ENCODE results near the gene SLC25A11. TPM values are rescaled to one million over a fixed set of nuclear protein-coding genes. Genes with fewer than 3 reads are reported as not detected.
A peak's percentile ranks its signal among the peaks of the same experiment; 100 is the strongest.

The SLC25A11 gene
- total and polyA plus RNA-seq, 2 donors (not counting 1 experiment from before 2014, with no cell fraction given): 32.3 to 44.4 TPM

DNA sequence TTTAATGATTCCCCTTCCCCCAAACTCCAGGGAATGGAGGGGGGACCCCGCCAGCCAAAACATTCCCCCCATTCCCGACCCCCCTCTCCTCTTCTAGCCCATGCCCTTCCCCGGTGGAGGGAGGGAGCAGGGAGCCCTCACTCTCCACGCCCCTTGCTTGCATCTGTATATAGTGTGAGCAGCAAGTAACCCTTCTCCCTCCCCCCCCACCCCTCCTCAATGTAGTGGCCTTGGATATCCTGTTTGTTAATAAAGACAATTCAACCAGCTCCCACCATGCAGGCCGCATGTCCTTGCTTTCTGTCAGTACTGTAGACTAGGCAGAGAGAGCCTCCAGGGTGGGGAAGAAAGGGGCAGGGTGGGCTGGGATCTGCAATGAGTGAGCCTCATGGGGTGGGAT is 42.1 kb downstream of the SLC25A11 start:
- H3K4me2 ChIP-seq (replicated peaks; ENCODE audit: low read depth, low read length, poor library complexity, severe bottlenecking): no peak overlapping the region
- ChIA-PET POLR2A (no interaction called here), CTCF (interaction anchor here (1.0 kb wide), 1 partner anchor 164 kb away, joined by 6 read pairs; no protein-coding TSS in a partner anchor)
- H3K9ac ChIP-seq (ENCODE audit: low read length): no peak overlapping the region
- ATAC-seq (ENCODE audit: low read depth) (no peak), DNase-seq (peak; percentile 16)
- TF ChIP-seq, protein P1, sequence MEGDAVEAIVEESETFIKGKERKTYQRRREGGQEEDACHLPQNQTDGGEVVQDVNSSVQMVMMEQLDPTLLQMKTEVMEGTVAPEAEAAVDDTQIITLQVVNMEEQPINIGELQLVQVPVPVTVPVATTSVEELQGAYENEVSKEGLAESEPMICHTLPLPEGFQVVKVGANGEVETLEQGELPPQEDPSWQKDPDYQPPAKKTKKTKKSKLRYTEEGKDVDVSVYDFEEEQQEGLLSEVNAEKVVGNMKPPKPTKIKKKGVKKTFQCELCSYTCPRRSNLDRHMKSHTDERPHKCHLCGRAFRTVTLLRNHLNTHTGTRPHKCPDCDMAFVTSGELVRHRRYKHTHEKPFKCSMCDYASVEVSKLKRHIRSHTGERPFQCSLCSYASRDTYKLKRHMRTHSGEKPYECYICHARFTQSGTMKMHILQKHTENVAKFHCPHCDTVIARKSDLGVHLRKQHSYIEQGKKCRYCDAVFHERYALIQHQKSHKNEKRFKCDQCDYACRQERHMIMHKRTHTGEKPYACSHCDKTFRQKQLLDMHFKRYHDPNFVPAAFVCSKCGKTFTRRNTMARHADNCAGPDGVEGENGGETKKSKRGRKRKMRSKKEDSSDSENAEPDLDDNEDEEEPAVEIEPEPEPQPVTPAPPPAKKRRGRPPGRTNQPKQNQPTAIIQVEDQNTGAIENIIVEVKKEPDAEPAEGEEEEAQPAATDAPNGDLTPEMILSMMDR (IDR thresholded peaks at IDR 0.05): no peak
- no peak for TF ChIP-seq EZH2 (IDR thresholded peaks at IDR 0.05; ENCODE audit: borderline replicate concordance, insufficient read depth, low read depth, low read length, poor library complexity, severe bottlenecking)
- intact Hi-C loops (cut with micrococcal nuclease): no loop called here
- peaks cover 38 to 42% of the 10 kb centered on the region in 2 donors for H3K4me1 ChIP-seq (ENCODE audit: control insufficient read depth in 2 of 2, insufficient read depth in 2 of 2, low read length in 2 of 2)
- Mint-ChIP-seq H3K27me3 (no peaks in the 10 kb centered on the region), H3K4me3 (peak overlapping the region; percentile 80), H3K27ac (no peak overlapping the region), H3K4me1 (peaks cover 39% of the 10 kb centered on the region), H3K9me3 (ENCODE audit: insufficient read depth) (no peaks in the 10 kb centered on the region)
- H3K79me2 ChIP-seq (ENCODE audit: control insufficient read depth, insufficient read depth, low read length): no peaks in the 10 kb centered on the region
- H3K4me3 ChIP-seq (ENCODE audit: control extremely low read depth in 1 of 5, extremely low read depth in 1 of 5, insufficient read depth in 1 of 5, low read depth in 2 of 5, low read length in 4 of 5): no peak overlapping the region
- peaks cover 2% of the 10 kb centered on the region for H4K20me1 ChIP-seq (ENCODE audit: control insufficient read depth, insufficient read depth, low read length, poor library complexity, severe bottlenecking)
- peaks cover 0 to 24% (median 10%) of the 10 kb centered on the region in 4 experiments for H3K27me3 ChIP-seq (replicated peaks in 1 of 4; ENCODE audit: control extremely low read depth in 1 of 4, control insufficient read depth in 3 of 4, insufficient read depth in 4 of 4, low read length in 3 of 4)
- peaks cover 0 to 25% (median 0%) of the 10 kb centered on the region in 3 donors for H3K9me3 ChIP-seq (ENCODE audit: control extremely low read depth in 1 of 3, control insufficient read depth in 2 of 3, insufficient read depth in 1 of 3, low read length in 2 of 3)
- peaks cover 0 to 42% of the 10 kb centered on the region in 2 experiments for H3K36me3 ChIP-seq (replicated peaks in 1 of 2; ENCODE audit: control extremely low read depth in 1 of 2, control insufficient read depth in 1 of 2, extremely low read depth in 1 of 2, insufficient read depth in 2 of 2, low read length in 1 of 2)
- no peak overlapping the region for H2AFZ ChIP-seq (ENCODE audit: insufficient read depth, low read depth, low read length, poor library complexity, severe bottlenecking)
- H3K27ac ChIP-seq (ENCODE audit: low read length in 2 of 2): no peak overlapping the region
- WGBS (ENCODE audit: insufficient coverage): no CpG with 5 or more reads among the region's 5 CpGs

- H3K9ac ChIP-seq (ENCODE audit: low read length): no peak overlapping the region
- peak; percentile 25 for DNase-seq
- TF ChIP-seq, protein P1 (IDR thresholded peaks at IDR 0.05): no peak
- TF ChIP-seq EZH2 (IDR thresholded peaks at IDR 0.05; ENCODE audit: borderline replicate concordance, insufficient read depth, low read depth, low read length, poor library complexity, severe bottlenecking): no peak
- H3K4me1 ChIP-seq (ENCODE audit: control insufficient read depth in 2 of 2, insufficient read depth in 2 of 2, low read length in 2 of 2): peaks cover 32 to 37% of the 10 kb centered on the region in 2 donors
- no peak overlapping the region for H3K4me3 ChIP-seq (ENCODE audit: control extremely low read depth in 1 of 5, extremely low read depth in 1 of 5, insufficient read depth in 1 of 5, low read depth in 2 of 5, low read length in 4 of 5)
- peaks cover 0 to 48% of the 10 kb centered on the region in 2 experiments for H3K36me3 ChIP-seq (replicated peaks in 1 of 2; ENCODE audit: control extremely low read depth in 1 of 2, control insufficient read depth in 1 of 2, extremely low read depth in 1 of 2, insufficient read depth in 2 of 2, low read length in 1 of 2)
- no peak overlapping the region for H3K4me2 ChIP-seq (replicated peaks; ENCODE audit: low read depth, low read length, poor library complexity, severe bottlenecking)
- no peak for ATAC-seq (ENCODE audit: low read depth)
- H3K79me2 ChIP-seq (ENCODE audit: control insufficient read depth, insufficient read depth, low read length): no peaks in the 10 kb centered on the region
- H3K9me3 ChIP-seq (ENCODE audit: control extremely low read depth in 1 of 3, control insufficient read depth in 2 of 3, insufficient read depth in 1 of 3, low read length in 2 of 3): peaks cover 0 to 25% (median 0%) of the 10 kb centered on the region in 3 donors
- no peaks in the 10 kb centered on the region for H3K9me3 Mint-ChIP-seq (ENCODE audit: insufficient read depth)
- WGBS (ENCODE audit: insufficient coverage): over 99% methylated on average over 10 of the region's 10 CpGs
- intact Hi-C loops (cut with micrococcal nuclease): no loop called here
- H3K4me3 Mint-ChIP-seq: no peak overlapping the region
- H2AFZ ChIP-seq (ENCODE audit: insufficient read depth, low read depth, low read length, poor library complexity, severe bottlenecking): no peak overlapping the region
- peaks cover 0 to 22% (median 10%) of the 10 kb centered on the region in 4 experiments for H3K27me3 ChIP-seq (replicated peaks in 1 of 4; ENCODE audit: control extremely low read depth in 1 of 4, control insufficient read depth in 3 of 4, insufficient read depth in 4 of 4, low read length in 3 of 4)
- no peak overlapping the region for H3K27ac ChIP-seq (ENCODE audit: low read length in 2 of 2)
- peaks cover 7% of the 10 kb centered on the region for H4K20me1 ChIP-seq (ENCODE audit: control insufficient read depth, insufficient read depth, low read length, poor library complexity, severe bottlenecking)
- no peak overlapping the region for H3K27ac Mint-ChIP-seq
- peaks cover 33% of the 10 kb centered on the region for H3K4me1 Mint-ChIP-seq
- ChIA-PET POLR2A (no interaction called here), CTCF (interaction anchor here (1.0 kb wide), 1 partner anchor 164 kb away, joined by 6 read pairs; no protein-coding TSS in a partner anchor)
- no peaks in the 10 kb centered on the region for H3K27me3 Mint-ChIP-seq
These were observed 42.6 kb downstream of the SLC25A11 start for GRCh38 chr17:4897198-4897687.

Data from B cell (primary cell).